Endothelial cell (in vitro differentiated cells): ENCODE results near the gene GRM5. TPM values are rescaled to one million over a fixed set of nuclear protein-coding genes. Genes with fewer than 3 reads are reported as not detected.

Experiments used
- DNase-seq: peaks from one replicate; pipeline ENCODE4 v3.0.0; 2021; ENCODE audit warnings: low spot score
- H3K27ac Mint-ChIP-seq: one replicate; pipeline ENCODE4 v1.8.0; 2021; ENCODE audit warnings: mixed read lengths, inconsistent platforms; ENCODE audit not compliant: unreplicated experiment
- H3K27me3 Mint-ChIP-seq: one replicate; pipeline ENCODE4 v1.8.0; 2021; ENCODE audit warnings: mild to moderate bottlenecking, moderate library complexity, mixed read lengths, inconsistent platforms; ENCODE audit not compliant: unreplicated experiment
- H3K36me3 Mint-ChIP-seq: one replicate; pipeline ENCODE4 v1.8.0; 2021; ENCODE audit warnings: mild to moderate bottlenecking, low read depth, mixed read lengths, inconsistent platforms; ENCODE audit not compliant: unreplicated experiment
- H3K4me1 Mint-ChIP-seq: one replicate; pipeline ENCODE4 v1.8.0; 2021; ENCODE audit warnings: mild to moderate bottlenecking, mixed read lengths, inconsistent platforms; ENCODE audit not compliant: unreplicated experiment
- H3K4me3 Mint-ChIP-seq: one replicate; pipeline ENCODE4 v1.8.0; 2021; ENCODE audit warnings: mild to moderate bottlenecking, mixed read lengths, inconsistent platforms; ENCODE audit not compliant: unreplicated experiment
- H3K9me3 Mint-ChIP-seq: one replicate; pipeline ENCODE4 v1.8.0; 2021; ENCODE audit warnings: mixed read lengths, inconsistent platforms; ENCODE audit not compliant: unreplicated experiment
- CTCF ChIP-seq: fragments of 200-600 bp; sonication (generic); IDR thresholded peaks from one replicate; pipeline ENCODE4 v1.5.0; 2021; ENCODE audit warnings: antibody characterized with exemption; ENCODE audit not compliant: unreplicated experiment
- total RNA-seq: library from RNA; stranded (reverse); fragmentation: NEBNext Ultra II Directional; extraction: Animal tissue kit (Norgen Biotek cat#: 25700); gene quantifications from one replicate; pipeline ENCODE4 v1.2.1, GENCODE V29; 2021; ENCODE audit not compliant: unreplicated experiment

The GRM5 gene
- total RNA-seq, 1 donor from 2014 or later = 0.28 TPM

DNA sequence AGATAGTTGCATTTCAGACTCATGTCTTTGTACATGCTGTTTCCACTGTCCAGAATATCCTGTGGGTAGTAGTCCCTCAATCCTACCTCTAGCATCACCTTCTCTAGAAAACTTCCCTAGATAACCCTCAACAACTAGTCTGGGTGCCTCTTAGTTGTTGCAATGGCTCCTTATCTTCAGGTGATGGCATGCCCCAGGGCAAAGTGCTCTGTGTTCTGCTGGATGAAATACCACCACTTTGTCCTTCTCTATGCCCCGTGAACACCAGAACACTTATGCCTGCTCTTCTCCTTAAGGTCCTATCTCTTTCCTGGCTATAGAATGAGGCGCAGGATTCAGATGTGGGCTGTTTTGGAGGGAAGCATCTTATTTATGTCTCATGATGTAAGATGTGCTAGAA lies 569.9 kb downstream of the GRM5 start:
- Mint-ChIP-seq H3K9me3 (no peaks in the 10 kb centered on the region), H3K27ac (no peak overlapping the region), H3K4me3 (no peak overlapping the region), H3K27me3 (no peaks in the 10 kb centered on the region), H3K4me1 (peaks cover 5% of the 10 kb centered on the region), H3K36me3 (no peaks in the 10 kb centered on the region)
- DNase-seq = no peak
- no peak for TF ChIP-seq CTCF

DNA sequence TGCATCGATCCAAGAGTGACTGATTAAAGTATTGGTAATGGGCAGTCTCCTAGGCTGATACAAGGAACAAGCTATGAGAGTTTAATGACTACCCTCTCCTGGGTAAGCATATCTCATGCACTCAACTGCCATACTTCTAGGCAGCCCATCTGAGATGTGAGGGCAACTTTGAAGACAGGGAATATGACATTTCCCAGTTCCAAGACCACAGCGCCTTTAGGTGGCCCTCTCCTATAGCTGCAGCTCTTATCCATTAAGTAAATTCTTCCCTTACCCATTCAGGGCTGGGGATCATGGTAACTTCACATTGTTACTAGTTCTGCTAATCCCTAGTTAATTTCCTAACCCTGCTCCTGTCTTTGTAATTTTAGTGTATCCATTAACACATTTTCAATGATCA lies 570.9 kb downstream of the GRM5 start:
- no peak overlapping the region for H3K4me3 Mint-ChIP-seq

GRCh38 chr11:88491674-88492073 lies 574.1 kb downstream of the GRM5 start:
- no peaks in the 10 kb centered on the region for H3K36me3 Mint-ChIP-seq
- no peak overlapping the region for H3K27ac Mint-ChIP-seq
- DNase-seq = no peak
- H3K27me3 Mint-ChIP-seq = no peaks in the 10 kb centered on the region
- peaks cover 5% of the 10 kb centered on the region for H3K4me1 Mint-ChIP-seq
- H3K9me3 Mint-ChIP-seq = no peaks in the 10 kb centered on the region
- H3K4me3 Mint-ChIP-seq = no peak overlapping the region
- no peak for TF ChIP-seq CTCF

More for the DNA sequence above, 570.9 kb downstream of the GRM5 start:
- no peak for TF ChIP-seq CTCF
- no peak for DNase-seq
- Mint-ChIP-seq H3K27me3 (no peaks in the 10 kb centered on the region), H3K36me3 (no peaks in the 10 kb centered on the region), H3K27ac (no peak overlapping the region), H3K4me1 (peaks cover 5% of the 10 kb centered on the region), H3K9me3 (no peaks in the 10 kb centered on the region)

DNA sequence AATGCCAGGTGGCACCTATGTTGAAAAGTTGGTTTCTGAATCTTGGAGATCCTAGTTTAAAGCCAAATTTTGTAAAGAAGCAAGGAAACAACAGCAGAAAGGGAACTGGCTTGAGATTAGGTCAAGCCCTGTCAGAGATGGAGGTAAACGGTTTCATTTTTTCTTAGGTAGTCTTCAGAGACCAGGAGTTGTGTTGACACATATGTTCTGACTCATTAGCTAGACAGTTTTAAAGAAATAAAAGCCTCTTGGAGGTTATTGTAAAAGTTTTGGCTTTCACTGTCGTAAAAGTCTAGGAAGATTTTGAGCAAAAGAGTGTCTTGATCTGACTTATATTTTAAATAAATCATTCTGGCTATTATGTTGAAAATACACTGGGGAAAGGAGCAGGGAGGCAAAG lies 576.8 kb downstream of the GRM5 start:
- H3K27me3 Mint-ChIP-seq = no peaks in the 10 kb centered on the region
- H3K9me3 Mint-ChIP-seq = no peaks in the 10 kb centered on the region
- no peak for TF ChIP-seq CTCF
- peaks cover 3% of the 10 kb centered on the region for H3K4me1 Mint-ChIP-seq
- H3K36me3 Mint-ChIP-seq = no peaks in the 10 kb centered on the region
- no peak overlapping the region for H3K4me3 Mint-ChIP-seq
- no peak overlapping the region for H3K27ac Mint-ChIP-seq
- DNase-seq = no peak

DNA sequence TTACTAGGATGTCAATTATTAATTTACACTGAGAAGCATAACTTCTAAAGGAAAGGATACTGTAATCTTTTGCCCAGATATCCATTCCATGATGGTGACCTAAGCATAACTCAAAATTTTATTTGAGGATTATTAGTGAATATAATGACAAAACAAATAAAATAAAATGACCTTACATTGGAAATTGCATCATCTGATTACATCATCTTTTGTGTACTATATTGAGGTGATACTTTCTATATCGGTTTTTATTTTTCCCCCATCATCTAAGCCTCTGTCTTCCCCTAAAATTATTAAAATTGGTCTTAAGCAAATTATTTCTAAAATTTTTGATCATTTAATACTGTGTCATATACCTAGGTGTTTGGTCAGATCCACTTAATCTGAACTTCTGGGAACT lies 578.1 kb downstream of the GRM5 start:
- Mint-ChIP-seq H3K4me1 (peaks cover 3% of the 10 kb centered on the region), H3K9me3 (no peaks in the 10 kb centered on the region), H3K4me3 (no peak overlapping the region), H3K36me3 (no peaks in the 10 kb centered on the region), H3K27me3 (no peaks in the 10 kb centered on the region), H3K27ac (no peak overlapping the region)
- no peak for DNase-seq
- no peak for TF ChIP-seq CTCF
